Heart right ventricle (tissue), 16 donors: Measurements from ENCODE around the gene ZCCHC2. TPM values are rescaled to one million over a fixed set of nuclear protein-coding genes. Genes with fewer than 3 reads are reported as not detected.

Experiments used
- ATAC-seq, 8 donors: fragments of 200-7000 bp; cut with Tn5 transposase; one replicate each; pipeline ENCODE4 v1.9.1; 2020; ENCODE audit warnings: mild to moderate bottlenecking in 8 of 8, moderate library complexity in 8 of 8, moderate number of reproducible peaks in 1 of 8
- DNase-seq, 2 donors: peaks; one replicate each; pipeline ENCODE4 v3.0.0-alpha.2; 2020
- H3K27ac ChIP-seq, 10 donors: fragments of 200-600 bp; sonication (generic) in 2 of 10; one replicate each; pipeline versions ENCODE4 v1.5.0 to v1.8.0; 2020 to 2022; ENCODE audit warnings: mild to moderate bottlenecking in 3 of 10
- H3K27me3 ChIP-seq, 7 donors: fragments of 200-600 bp; one replicate each; pipeline ENCODE4 v1.8.0; 2021 to 2022; ENCODE audit warnings: mild to moderate bottlenecking in 2 of 7
- H3K36me3 ChIP-seq, 9 donors: fragments of 200-600 bp; sonication (generic) in 1 of 9; one replicate each; pipeline versions ENCODE4 v1.5.0 to v1.8.0; 2020 to 2022; ENCODE audit warnings: mild to moderate bottlenecking in 2 of 9
- H3K4me1 ChIP-seq, 9 donors: fragments of 200-600 bp; sonication (generic) in 1 of 9; one replicate each; pipeline versions ENCODE4 v1.5.0 to v1.8.0; 2020 to 2022; ENCODE audit warnings: mild to moderate bottlenecking in 4 of 9
- H3K4me3 ChIP-seq, 10 donors: fragments of 200-600 bp; sonication (generic) in 2 of 10; one replicate each; pipeline versions ENCODE4 v1.5.0 to v1.8.0; 2020 to 2022; ENCODE audit warnings: mild to moderate bottlenecking in 7 of 10, moderate library complexity in 2 of 10
- H3K9me3 ChIP-seq, 11 donors: fragments of 200-600 bp in 10 of 11; sonication (generic) in 2 of 11; one replicate each; pipeline versions ENCODE4 v1.5.0 to v1.8.0; 2013 to 2022; ENCODE audit warnings: mild to moderate bottlenecking in 2 of 11, control low read depth in 1 of 11, moderate library complexity in 1 of 11
- CTCF ChIP-seq, 9 donors: fragments of 200-600 bp; sonication (generic) in 2 of 9; IDR thresholded peaks; one replicate each; pipeline versions ENCODE4 v1.5.0 to v1.8.0; 2021 to 2022; ENCODE audit warnings: antibody characterized with exemption in 9 of 9, mild to moderate bottlenecking in 5 of 9, moderate library complexity in 1 of 9
- WGBS, 2 donors: extraction: QIAGEN DNeasy Blood & Tissue Kit; methylation state at CpG; one replicate each; pipeline ENCODE4 v1.1.7; 2013; ENCODE audit warnings: inconsistent platforms in 1 of 2; 5-methylcytosine and 5-hydroxymethylcytosine counted together
- intact Hi-C, 10 donors: fragments of 100-400 bp; cut with DNase I; formaldehyde crosslinking; loops; one replicate each; pipeline versions ENCODE4 v1.11.1 to v1.14.2; 2022
- polyA plus RNA-seq, 2 donors: library from polyadenylated mRNA; stranded (reverse); fragments of 200-250 nt; gene quantifications; one replicate each; pipeline ENCODE4 v1.2.3, GENCODE V29; 2013
- total RNA-seq, 10 donors: library from RNA; stranded (reverse); fragmentation: NEBNext Ultra II Directional in 3 of 10; extraction: Animal tissue kit (Norgen Biotek cat#: 25700) in 3 of 10; gene quantifications; one replicate each; pipeline versions ENCODE4 v1.2.1 to v1.2.4, GENCODE V29; 2021 to 2023
- donor health status: Arrhythmogenic right ventricular cardiomyopathy.
- donor health status: ischemic (EF 13 %, LVEDD 7.1; RV severe dilation, severe dysfunction).
- donor health status: healthy with polysubstance abuse.
- donor health status: DM: no; HTN: yes; CAD: no.
- donor health status: DM: no; HTN: no; CAD: no.
- donor health status: ischemic (EF 25% LVEDD 6.9; RV normal size, moderate dysfunction).
- donor health status: ischemic (EF 25% LVEDD 5.7; RV mildly dilated, moderate dysfunction).
- donor health status: healthy.
- donor health status: DM: yes; HTN: yes; CAD: no.
- donor health status: Ischemic cardiomyopathy.
- donor health status: ischemic (EF 35%, LVEDD 5.7; RV mildly dilated, moderate dysfunction).
- donor health status: nonischemic (EF 11% LVEDD 7.7; RV severe dilation, severe dysfunction).
- donor health status: DM: yes; HTN: yes; CAD: no.
- donor health status: PGD.
- donor health status: ischemic (EF 29% LVEDD 5.4; RV normal size, mild dysfunction).
- donor health status: nonischemic (EF 23%, LVEDD 6.1; RV moderate dilation, normal function).

ZCCHC2 gene
- total and polyA plus RNA-seq, 12 donors: 7.0 to 45.3 (median 19.1) TPM

DNA sequence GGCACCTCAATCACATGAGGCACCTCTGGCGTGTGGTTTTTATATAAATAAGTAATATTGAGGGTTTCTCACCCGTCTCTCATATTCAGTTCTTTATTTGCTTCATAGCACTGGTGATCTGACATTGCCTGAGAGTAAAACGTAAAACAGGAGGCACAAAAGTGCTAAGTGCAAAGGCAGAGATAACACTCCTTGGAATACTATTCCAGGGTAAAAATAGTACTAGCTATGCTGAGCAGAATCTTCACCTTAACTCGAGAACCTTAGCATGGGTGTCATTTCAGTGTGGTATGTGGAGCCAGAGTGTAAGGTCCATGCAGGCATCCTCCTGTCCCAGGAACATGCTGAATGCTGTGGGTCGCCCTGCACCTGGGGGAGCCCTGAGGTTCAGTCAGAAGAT lies 26.9 kb downstream of the ZCCHC2 start:
- ATAC-seq (peak in 6 of 8 donors; percentile 38 to 69 (median 51)), DNase-seq (no peak)
- Histone ChIP-seq H3K36me3 (peaks cover 0 to 92% (median 41%) of the 10 kb centered on the region in 9 donors), H3K4me1 (peaks cover 0 to 16% (median 7%) of the 10 kb centered on the region in 9 donors), H3K4me3 (no peak overlapping the region), H3K27ac (peak overlapping the region in 1 of 10 donors; percentile 24), H3K9me3 (no peaks in the 10 kb centered on the region), H3K27me3 (no peaks in the 10 kb centered on the region)
- WGBS, 2 donors: 65 to 67% methylated on average over 5 of the region's 5 CpGs
- no peak for TF ChIP-seq CTCF (IDR thresholded peaks at IDR 0.05)
- intact Hi-C loops: loop anchor here in 1 of 10 donors (10.0 kb wide), 1 partner anchor 225 kb away; the partner anchor contains the start of gene TNFRSF11A

DNA sequence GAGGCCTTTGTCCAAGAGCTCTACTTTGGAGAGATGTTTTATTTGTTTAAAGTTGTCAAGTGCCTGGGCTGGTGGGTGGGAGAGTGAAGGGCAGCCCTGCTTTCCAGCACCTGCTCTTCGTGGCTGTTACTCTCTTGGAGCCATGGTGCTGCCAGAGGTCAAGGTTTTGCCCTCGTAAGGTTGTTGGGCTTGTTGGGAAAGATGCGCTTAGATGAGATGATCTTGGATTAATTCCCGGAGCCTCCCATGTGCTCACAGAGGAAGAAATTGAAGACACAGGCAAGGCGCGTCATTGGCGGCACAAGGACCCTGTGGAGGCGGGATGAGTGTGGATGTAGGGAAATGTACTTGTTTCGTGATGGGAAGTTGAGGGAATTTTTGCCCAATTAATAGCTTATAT lies 27.9 kb downstream of the ZCCHC2 start:
- DNase-seq (no peak), ATAC-seq (no peak)
- H3K4me3 ChIP-seq: no peak overlapping the region
- TF ChIP-seq CTCF (IDR thresholded peaks at IDR 0.05): no peak
- no peaks in the 10 kb centered on the region for H3K9me3 ChIP-seq
- intact Hi-C loops: no loop called here
- no peaks in the 10 kb centered on the region for H3K27me3 ChIP-seq
- H3K27ac ChIP-seq: no peak overlapping the region
- WGBS, 2 donors: 85 to 88% methylated on average over 9 of the region's 9 CpGs
- H3K36me3 ChIP-seq: peaks cover 0 to 92% (median 32%) of the 10 kb centered on the region in 9 donors
- peaks cover 0 to 18% (median 7%) of the 10 kb centered on the region in 9 donors for H3K4me1 ChIP-seq

- 93 to 98% methylated on average over 4 of the region's 4 CpGs for WGBS, 2 donors
- ATAC-seq: peak in 1 of 8 donors; percentile 23
- Histone ChIP-seq H3K36me3 (peaks cover 0 to 92% (median 34%) of the 10 kb centered on the region in 9 donors), H3K4me1 (peaks cover 0 to 18% (median 7%) of the 10 kb centered on the region in 9 donors), H3K27ac (no peak overlapping the region), H3K4me3 (no peak overlapping the region), H3K9me3 (no peaks in the 10 kb centered on the region), H3K27me3 (no peaks in the 10 kb centered on the region)
- intact Hi-C loops: no loop called here
- no peak for TF ChIP-seq CTCF (IDR thresholded peaks at IDR 0.05)
- no peak for DNase-seq
Measured at GRCh38 chr18:62551972-62552513, 29.2 kb downstream of the ZCCHC2 start.

DNA sequence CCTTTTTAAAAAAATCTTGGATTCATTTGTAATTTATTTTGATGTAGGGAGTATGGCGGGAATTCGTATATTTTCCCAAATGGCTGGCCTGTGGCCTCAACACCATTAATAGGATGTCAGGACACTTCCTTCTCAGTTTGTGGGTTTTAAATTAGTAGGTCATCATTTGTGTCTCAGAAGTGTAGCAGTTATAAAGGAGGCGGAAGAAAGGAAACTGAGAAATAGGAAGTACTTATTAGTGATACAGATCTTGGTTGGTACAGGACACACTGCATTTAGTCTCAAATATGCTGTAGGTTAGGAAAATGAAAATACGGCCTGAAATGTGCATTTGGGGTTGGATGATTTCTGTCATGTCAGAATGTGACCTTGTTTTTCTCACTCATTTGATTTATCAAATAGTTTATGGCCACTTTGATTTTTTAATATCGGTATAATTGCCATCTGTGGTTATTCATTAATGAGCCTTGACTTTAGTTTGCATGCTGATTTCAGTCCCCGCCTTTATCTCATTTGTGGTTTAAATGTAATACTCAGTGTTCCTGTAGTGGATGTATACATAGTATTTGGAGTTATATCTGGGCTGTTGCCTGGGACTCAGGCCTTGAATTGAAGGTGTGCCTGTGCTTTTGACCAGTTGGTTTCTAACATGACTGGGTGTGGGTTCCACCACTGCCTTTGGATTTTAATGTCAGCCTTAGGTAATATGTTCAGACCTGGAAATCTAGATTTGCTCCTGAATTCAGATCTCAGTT lies 31.4 kb downstream of the ZCCHC2 start:
- H3K36me3 ChIP-seq: peaks cover 0 to 94% (median 49%) of the 10 kb centered on the region in 9 donors
- DNase-seq: no peak
- H3K9me3 ChIP-seq: no peaks in the 10 kb centered on the region
- no peak overlapping the region for H3K4me3 ChIP-seq
- 83 to 89% methylated on average over 6 of the region's 6 CpGs for WGBS, 2 donors
- peaks cover 0 to 18% (median 7%) of the 10 kb centered on the region in 9 donors for H3K4me1 ChIP-seq
- H3K27me3 ChIP-seq: no peaks in the 10 kb centered on the region
- ATAC-seq: no peak
- intact Hi-C loops: no loop called here
- no peak overlapping the region for H3K27ac ChIP-seq
- no peak for TF ChIP-seq CTCF (IDR thresholded peaks at IDR 0.05)
